Fibroblast of the aortic adventitia (primary cell): ENCODE results near the gene IGF2BP3. TPM values are rescaled to one million over a fixed set of nuclear protein-coding genes. Genes with fewer than 3 reads are reported as not detected.

Experiments used
- DNase-seq: peaks from one replicate; pipeline ENCODE4 v3.0.0-alpha.2; 2010; ENCODE audit warnings: low read depth
- H3K4me3 ChIP-seq: 2 replicates; pipeline ENCODE4 v1.5.1; 2011; ENCODE audit warnings: low read depth, mild to moderate bottlenecking, control low read depth, low read length, moderate library complexity
- CTCF ChIP-seq: IDR thresholded peaks from 2 replicates; pipeline ENCODE4 v1.5.1; 2011; ENCODE audit warnings: mild to moderate bottlenecking, low read length, control low read depth, inconsistent platforms; ENCODE audit not compliant: insufficient read depth
- total RNA-seq: library from RNA; depleted of rRNA; stranded (reverse); fragments of >200 nt; gene quantifications from 2 replicates; pipeline ENCODE4 v1.2.3, GENCODE V29; 2012; ENCODE audit warnings: low replicate concordance

The IGF2BP3 gene
- total RNA-seq, 1 donor, result 116 TPM

GRCh38 chr7:23445326-23445725 is 25.0 kb downstream of the IGF2BP3 start:
- DNase-seq, result no peak
- no peak for TF ChIP-seq CTCF
- H3K4me3 ChIP-seq, result no peak overlapping the region

GRCh38 chr7:23443974-23444373 is 26.3 kb downstream of the IGF2BP3 start:
- H3K4me3 ChIP-seq, result no peak overlapping the region
- no peak for DNase-seq
- TF ChIP-seq CTCF, result no peak

- no peak for DNase-seq
- no peak for TF ChIP-seq CTCF
- H3K4me3 ChIP-seq, result no peak overlapping the region
These were observed 32.1 kb downstream of the IGF2BP3 start for GRCh38 chr7:23438171-23438570.

- H3K4me3 ChIP-seq, result no peak overlapping the region
- no peak for DNase-seq
- TF ChIP-seq CTCF, result no peak
These were observed 36.0 kb downstream of the IGF2BP3 start for GRCh38 chr7:23434147-23434917.

GRCh38 chr7:23431702-23432199 is 38.5 kb downstream of the IGF2BP3 start:
- TF ChIP-seq CTCF, result no peak
- DNase-seq, result peak; percentile 24

GRCh38 chr7:23430893-23431259 is 39.4 kb downstream of the IGF2BP3 start:
- DNase-seq, result no peak
- H3K4me3 ChIP-seq, result no peak overlapping the region
- no peak for TF ChIP-seq CTCF

More at GRCh38 chr7:23431702-23432199, 38.5 kb downstream of the IGF2BP3 start:
- no peak overlapping the region for H3K4me3 ChIP-seq

GRCh38 chr7:23426876-23427275 is 43.4 kb downstream of the IGF2BP3 start:
- no peak for TF ChIP-seq CTCF
- no peak for DNase-seq
- H3K4me3 ChIP-seq, result no peak overlapping the region
